ENCODE data around the gene ZNF106.
A peak's percentile ranks its signal among the peaks of the same experiment; 100 is the strongest.

The ZNF106 gene

DNA sequence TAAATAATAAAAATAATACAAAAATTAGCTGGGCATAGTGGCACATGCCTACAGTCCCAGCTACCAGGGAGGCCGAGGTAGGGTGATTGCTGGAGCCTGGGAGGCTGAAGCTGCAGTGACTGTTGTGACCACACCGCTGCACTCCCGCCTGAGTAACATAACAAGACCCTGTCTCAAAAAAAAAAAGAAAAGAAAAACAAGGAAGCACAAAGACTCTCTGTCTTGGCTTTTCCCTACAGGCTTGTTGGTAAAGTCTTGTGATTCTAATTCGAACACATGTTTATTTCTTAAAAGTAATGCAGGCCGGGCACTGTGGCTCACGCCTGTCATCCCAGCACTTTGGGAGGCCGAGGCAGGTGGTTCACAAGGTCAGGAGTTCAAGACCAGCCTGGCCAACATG, 71.6 kb downstream of the ZNF106 start:
- H3K4me3 ChIP-seq, result no peak overlapping the region
- no peak overlapping the region for H3K27ac ChIP-seq

DNA sequence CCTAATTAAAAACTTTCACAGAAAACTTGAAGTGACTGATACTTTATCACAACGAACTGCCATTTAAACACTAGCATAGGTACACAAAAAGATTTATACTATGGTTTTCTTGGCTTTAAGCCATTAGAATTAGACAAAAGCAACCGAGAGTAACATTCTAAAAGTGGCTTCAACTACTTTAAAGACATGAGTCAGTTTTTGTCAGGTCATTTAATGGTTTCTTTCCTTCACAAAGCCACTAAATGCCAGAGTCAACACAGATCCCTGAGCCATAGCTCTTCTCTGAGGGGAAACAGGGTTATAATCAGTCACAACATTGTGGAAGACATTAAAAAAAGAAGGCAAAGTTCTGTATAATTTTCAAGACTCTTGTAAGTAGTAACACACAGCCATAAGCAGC, 77.0 kb downstream of the ZNF106 start:
- Histone ChIP-seq H3K27ac (peak overlapping the region in 1 of 21 experiments; percentile 6), H3K4me3 (no peak overlapping the region)

DNA sequence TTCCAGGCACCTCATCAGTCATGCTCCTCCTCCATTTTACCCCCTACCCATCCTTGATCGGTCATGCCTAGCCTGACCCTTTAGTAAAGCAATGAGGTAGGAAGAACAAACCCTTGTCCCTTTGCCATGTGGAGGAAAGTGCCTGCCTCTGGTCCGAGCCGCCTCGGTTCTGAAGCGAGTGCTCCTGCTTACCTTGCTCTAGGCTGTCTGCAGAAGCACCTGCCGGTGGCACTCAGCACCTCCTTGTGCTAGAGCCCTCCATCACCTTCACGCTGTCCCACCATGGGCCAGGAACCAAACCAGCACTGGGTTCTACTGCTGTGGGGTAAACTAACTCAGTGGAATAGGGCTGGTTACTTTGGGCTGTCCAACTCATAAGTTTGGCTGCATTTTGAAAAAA, 79.1 kb downstream of the ZNF106 start:
- no peak overlapping the region for H3K27ac ChIP-seq
- H3K4me3 ChIP-seq, result no peak overlapping the region

DNA sequence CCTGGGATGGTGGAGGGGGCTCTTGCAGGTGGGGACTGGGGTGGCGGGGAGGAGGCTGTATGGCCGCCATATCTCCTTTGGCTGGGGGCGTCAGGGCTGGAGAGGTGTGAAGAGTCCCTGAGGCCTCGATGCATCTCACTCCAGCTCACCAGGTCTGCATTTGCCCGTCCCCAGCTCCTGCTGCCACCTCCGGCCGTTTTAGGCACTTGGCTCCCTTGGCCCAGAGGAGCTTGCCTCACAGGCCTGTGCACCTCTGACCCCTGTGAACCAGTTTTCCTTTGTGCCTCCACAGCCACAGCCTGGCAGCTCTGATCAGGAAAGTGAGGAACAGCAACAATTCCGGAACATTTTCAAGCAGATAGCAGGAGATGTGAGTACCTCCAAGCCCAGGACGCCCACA, 81.9 kb downstream of the ZNF106 start:
- H3K27ac ChIP-seq, result peak overlapping the region in 2 of 21 experiments; percentile 30 to 35
- no peak overlapping the region for H3K4me3 ChIP-seq

DNA sequence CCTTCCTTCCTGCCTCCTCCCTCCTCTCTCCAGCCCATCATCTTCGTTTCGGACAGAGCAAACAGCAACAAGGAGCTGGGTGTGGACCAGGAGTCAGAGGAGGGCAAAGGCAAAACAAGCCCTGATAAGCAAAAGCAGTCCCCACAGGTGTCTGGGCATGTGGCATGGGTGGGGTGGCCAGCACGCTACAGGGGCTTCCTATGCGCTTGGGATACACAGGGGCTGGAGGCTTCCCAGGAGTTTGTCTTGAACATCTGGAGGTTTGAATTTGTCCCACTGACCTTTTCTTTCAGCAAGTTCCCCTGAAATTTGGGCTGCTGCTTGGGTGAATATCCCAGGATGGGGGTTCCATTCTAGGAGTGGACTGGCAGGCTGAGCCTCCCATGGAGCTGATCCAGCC, 82.8 kb downstream of the ZNF106 start:
- peak overlapping the region in 1 of 21 experiments; percentile 27 for H3K27ac ChIP-seq

DNA sequence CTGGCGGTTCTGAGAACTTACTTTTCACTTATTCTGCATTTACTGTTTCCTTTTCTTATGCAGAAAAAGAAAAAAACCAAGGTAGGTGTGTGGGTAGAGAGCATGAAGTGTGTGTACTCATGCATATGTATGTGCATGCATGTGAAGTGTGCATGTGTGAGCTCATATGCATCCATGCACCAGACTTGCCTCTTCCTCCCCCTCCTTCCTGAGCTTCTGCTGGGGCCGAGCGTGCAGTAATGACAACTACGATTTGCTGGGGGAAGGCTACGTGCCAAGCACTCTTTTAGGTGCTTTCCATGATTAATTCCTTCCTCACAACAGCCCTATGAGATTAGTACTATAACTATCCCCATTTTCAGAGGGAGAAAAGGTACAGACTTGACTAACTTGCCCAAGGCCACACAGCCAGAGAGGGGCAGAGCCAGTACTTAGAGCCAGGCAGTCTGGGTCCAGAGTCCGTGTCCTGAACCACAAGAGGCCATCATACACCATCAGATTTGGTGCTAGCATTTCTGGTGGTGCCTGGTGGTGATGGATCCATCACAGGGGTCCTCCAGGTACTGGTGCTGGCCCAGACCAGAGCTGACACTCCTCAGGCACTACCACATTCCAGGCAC, 85.0 kb downstream of the ZNF106 start:
- Histone ChIP-seq H3K27ac (peak overlapping the region in 3 of 21 experiments; percentile 13 to 76 (median 24)), H3K4me3 (no peak overlapping the region)

More for the DNA sequence above, 82.8 kb downstream of the ZNF106 start:
- H3K4me3 ChIP-seq, result no peak overlapping the region

DNA sequence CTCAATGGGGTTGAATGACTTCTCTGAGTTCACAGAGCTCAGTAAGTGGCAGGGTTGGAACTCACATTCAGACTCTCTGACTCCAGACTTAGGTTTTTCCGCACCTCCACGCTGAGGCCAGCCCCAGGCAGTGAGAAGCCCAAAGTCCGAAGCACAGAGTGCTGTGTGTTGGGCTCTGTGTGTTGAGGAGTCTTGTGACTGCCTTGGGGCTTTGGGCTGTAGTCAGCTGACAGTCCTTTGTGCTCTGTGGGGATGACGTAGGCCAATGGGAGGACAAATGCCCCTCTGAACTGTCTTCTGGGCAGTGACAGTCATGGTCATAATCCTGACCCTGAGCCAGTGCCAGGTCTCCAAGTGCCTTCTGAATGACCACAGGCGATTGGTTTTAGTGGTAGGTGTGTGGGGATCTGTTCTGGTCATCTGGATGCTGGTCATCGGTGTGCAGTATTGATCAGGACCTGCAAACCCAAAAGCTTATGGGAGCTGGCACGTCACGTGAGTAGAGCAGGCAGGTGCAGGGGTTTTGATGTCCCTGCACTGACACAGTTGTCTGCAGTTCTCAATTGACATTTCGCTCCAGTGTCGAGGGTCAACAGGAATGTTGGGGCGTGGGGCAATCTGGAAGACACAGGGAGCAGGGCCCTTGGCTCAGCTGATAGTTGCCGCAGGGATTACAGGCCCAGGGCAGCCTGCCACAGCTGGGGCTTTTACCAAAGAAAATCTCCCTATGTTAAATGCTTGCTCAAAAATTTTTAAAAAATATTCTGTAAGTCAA, 86.3 kb downstream of the ZNF106 start:
- Histone ChIP-seq H3K27ac (peak overlapping the region in 4 of 21 experiments; percentile 5 to 76 (median 21)), H3K4me3 (no peak overlapping the region)

DNA sequence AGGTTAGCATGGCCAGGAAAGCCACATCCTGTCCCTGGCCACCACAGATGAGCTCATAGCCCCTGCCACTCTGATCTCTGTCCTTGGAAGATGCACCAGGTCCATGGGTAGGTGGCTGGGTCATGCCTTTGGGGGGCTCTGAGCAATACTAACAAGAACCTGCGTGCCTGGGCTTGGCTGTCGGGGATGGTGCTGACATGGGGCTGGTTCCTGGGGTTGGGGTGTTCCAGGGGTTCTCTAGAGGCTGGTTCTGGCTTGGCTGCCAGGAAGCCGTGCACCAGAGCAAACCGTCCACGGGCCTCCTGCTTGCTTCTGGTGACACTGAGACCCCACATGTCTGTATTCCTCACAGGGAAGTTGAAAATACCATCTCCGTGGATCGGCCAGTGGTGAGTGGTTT, 87.6 kb downstream of the ZNF106 start:
- H3K4me3 ChIP-seq, result no peak overlapping the region
- peak overlapping the region in 1 of 21 experiments; percentile 66 for H3K27ac ChIP-seq

DNA sequence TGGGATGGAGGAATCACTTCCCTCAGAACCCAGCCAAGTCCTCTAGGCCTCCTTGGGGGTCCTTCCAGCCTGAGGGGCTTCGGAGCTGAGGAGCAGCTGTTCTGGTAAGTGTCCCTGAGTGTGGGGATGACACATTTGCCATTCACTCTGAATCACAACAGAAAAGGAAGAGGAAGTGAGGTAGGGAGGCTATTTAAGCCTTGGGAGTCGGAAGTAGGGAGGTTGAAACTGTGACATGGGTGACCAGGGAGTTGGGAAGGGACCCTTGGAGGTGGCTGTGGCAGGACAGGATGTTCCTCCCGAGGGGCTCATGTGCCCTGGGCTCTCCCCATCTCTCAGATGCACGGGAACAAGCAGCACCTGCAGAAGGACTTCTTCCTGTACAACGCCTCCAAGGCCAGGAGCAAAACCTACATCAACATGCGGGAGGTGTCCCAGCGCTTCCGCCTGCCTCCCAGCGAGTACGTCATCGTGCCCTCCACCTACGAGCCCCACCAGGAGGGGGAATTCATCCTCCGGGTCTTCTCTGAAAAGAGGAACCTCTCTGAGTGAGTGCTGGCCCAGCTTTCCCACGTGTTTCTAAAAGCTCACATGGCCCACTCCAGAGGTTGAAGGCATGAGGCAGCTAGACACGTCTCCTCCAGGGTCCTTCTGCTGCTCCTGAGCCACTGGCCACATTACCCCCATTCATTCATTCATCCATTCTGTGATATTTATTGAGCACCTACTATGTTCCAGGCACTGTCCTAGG, 88.3 kb downstream of the ZNF106 start:
- Histone ChIP-seq H3K4me3 (no peak overlapping the region), H3K27ac (peak overlapping the region in 1 of 21 experiments; percentile 66)

DNA sequence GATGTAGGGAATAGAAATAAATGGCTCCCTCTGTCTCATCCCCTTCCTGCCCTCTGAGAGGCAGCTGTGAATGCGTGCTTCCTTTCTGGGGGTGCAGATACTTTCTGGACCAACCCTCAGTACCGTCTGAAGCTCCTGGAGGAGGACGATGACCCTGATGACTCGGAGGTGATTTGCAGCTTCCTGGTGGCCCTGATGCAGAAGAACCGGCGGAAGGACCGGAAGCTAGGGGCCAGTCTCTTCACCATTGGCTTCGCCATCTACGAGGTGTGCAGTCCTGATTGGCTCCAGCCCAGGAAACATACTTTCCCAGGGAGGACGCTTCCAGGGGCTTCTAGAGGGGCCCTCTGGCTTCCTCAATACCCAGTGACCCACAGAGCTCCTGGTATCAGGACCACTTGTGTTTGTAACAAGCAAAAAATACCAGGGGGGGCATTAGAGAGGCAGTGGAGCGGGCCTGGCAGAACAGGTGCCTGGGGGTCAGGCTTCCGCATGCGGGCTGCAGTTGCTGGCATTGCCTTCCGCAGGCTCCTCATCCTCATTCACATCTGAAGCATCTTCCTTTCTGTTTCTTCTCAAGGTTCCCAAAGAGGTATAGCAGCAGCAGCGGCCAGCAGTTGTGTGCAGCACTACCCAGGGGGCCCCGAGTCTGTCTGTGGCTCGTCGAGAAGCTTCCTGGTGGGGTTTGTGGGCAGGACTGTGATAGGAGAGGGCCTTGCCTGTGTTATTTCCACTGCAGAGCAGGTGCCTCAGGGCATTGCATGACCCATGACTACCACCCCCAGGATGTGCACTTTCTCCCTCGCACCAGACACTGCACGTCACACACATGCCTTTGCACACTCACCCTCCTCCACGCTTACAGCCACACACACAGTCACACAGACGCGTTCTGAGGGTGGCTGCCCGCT, 89.1 kb downstream of the ZNF106 start:
- Histone ChIP-seq H3K4me3 (no peak overlapping the region), H3K27ac (peak overlapping the region in 1 of 21 experiments; percentile 29)

DNA sequence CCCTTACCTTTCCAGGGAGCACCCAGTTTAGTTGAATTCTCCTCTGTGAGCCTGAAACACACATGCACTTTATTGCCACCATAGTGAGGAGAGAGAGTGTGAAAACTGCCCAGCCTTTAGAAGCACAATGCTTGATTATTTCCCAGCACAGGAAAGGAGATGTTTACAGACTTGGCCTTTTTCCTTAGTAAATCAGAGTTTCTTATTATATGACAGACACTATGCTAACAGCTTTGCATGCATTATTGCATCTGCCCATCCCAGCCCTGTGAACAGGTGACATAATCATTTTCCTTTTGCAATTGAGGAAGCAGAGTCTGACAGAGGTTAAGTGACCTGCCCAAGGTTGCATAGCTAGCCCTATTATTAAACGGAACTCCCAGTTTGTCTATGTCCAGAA, 95.1 kb downstream of the ZNF106 start:
- no peak overlapping the region for H3K27ac ChIP-seq
- no peak overlapping the region for H3K4me3 ChIP-seq

DNA sequence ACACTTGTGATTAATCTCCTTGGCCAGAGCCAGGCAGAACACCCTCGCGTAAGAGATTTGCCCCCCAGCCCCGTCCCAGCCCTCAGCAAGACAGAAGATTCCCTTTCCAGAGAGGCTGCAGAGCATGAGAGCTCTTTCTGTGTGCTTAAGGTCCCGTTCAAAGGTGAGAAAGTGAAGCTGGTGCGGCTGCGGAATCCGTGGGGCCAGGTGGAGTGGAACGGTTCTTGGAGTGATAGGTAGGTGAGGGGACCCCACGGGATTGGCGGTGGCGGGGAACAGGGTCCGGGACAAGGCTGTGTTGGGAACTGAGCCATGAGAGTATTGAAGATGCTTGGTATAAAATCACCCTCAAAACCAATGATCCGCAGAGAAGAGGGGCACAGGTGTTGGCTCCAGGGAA, 96.8 kb downstream of the ZNF106 start:
- Histone ChIP-seq H3K27ac (no peak overlapping the region), H3K4me3 (no peak overlapping the region)

DNA sequence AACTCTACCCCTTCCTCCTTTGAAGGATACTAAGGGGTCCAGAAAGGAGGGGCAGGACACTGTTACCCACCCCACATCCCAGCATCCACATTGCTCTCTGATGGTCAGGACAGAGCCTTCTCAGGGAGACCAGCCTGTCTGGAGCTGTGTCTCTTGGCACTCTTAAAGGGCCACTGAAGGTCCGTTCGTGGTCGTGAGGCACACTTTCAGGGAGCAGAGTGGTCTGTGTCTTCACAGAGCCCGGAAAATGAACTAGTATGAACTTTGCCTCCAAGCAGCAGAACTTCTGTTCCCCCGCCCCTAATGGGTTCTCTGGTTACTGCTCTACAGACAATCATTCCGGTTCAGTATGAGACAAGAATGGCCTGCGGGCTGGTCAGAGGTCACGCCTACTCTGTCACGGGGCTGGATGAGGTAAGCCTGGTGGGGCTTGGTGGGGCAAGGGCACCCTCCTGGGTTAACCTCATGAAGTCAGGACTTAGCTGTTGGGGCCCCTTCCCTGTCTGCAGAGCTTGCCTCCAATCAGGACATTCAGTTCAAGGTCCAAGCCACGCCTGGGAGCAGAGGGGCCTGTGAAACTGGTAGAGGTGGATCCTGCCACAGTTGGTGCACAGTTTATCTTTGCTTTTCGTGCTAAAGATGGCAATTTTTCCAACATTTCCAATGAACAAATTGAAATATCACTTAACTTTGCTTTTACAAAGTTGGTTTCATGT, 98.5 kb downstream of the ZNF106 start:
- peak overlapping the region in 1 of 21 experiments; percentile 11 for H3K27ac ChIP-seq
- H3K4me3 ChIP-seq, result no peak overlapping the region

DNA sequence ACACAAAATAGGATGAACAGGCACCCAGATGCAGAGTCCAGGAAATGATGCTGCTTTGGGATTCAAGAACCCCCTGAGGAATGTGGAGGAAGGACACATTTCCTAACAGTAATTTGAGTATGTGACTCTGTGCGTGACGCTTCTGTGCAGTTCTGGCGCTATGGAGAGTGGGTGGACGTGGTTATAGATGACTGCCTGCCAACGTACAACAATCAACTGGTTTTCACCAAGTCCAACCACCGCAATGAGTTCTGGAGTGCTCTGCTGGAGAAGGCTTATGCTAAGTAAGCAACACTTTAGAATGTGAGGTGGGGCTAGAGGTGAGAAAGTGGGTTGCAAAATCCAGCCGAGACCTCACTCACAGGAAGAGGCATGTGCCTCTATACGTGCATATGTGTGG, 103.3 kb downstream of the ZNF106 start:
- H3K4me3 ChIP-seq, result no peak overlapping the region
- no peak overlapping the region for H3K27ac ChIP-seq

DNA sequence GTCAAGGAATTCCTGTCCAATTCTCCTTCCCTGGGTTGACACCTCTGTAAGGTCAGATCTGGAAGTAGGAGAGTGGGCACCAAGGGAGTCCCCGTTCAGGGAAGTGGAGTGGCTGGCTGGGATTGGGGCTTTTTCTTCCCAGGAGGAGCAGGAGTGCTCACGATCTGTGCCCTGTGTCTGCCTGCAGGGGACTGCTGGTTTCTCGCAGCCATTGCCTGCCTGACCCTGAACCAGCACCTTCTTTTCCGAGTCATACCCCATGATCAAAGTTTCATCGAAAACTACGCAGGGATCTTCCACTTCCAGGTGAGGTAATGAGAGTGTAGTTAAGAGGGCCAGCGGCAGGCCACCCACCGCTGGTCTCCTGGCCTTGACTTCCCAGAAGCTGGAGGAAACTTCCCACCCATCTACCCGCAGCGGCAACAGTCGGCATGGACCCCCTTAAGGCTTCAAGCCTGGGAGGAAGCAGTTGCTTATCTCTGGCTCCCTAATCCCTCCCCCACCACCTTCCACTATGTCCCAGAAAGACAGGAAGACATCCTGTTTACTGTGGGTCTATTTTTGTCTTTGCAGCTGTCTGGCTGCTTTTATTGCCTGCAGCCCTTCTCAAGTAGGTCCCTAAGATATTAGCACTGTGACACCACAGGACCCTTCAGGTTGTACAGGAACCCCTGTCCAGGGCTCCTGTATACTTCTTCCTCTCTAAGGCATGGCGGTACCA, 104.8 kb downstream of the ZNF106 start:
- Histone ChIP-seq H3K4me3 (no peak overlapping the region), H3K27ac (peak overlapping the region in 1 of 21 experiments; percentile 60)

DNA sequence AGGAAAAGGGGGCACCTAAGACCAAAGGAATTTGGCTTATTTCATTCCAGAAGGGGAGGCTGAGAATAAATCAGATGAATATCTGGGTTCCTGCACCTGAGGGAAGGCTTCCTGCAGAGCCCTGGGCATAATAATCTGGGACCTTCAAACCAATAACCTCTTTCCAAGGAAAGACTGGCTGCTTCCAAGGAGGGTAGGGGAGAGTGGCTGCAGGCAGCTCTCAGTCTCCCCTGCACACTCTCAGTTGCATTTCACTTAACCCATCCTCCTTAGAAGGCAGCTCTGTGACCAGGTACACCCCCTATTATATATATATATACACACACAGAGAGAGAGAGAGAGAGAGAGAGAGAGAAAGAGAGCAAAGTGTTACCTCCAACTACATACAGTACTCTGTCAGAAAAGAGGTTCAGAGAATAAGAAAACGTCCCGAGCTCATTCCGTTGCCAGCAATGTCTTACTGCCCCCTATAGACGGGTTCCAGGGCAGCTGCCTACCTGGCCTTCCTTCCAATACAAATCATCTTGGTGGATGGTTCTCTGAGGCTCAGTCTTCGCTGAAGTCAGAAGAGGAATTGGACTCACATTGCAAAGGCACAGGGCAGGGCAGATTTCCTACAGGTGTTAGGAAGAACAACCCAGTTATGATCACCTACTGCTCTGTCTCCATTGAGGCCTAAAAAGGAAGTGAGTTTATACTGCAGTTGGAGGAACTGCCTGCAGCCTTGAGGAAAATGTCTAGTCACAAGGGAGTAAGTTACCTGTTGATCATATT, 105.5 kb downstream of the ZNF106 start:
- Histone ChIP-seq H3K4me3 (no peak overlapping the region), H3K27ac (peak overlapping the region in 1 of 21 experiments; percentile 60)

DNA sequence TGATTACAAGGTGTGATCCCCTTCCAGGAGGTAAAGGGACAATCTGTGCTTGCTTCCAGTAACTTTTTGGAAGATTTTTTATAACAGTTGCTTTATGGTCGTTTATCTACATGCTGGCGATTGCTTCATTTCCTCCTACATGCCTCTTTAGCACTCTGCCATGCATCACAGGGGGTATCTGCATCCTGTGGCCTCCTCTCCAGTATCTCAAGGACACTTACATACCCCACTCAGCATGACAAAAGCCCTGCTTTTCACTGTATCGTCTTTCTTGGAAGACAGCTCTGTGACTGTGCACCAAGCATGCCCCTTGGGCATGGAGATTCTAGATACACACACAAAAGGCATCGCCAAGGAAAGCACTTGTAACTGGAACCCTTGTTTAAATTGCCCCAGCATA, 106.3 kb downstream of the ZNF106 start:
- no peak overlapping the region for H3K4me3 ChIP-seq

DNA sequence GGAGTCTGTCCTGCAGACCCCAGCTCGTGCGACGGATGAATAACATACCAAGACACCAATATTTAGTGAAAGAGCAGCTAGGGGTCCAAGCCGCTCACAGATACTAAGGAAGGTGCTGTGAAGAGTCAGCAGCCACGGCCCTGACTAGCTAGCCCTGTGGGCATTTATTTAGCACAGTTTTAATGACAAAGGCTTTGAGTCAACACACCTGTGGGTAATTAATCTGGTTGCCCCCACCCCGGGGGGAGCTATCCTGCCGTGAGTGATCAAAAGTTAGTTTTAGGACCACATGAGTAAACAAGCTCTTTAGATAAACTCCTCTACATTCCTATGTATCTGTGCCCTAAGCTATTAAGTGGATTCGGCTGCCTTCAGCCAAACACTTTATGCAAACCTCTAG, 112.9 kb downstream of the ZNF106 start:
- Histone ChIP-seq H3K4me3 (no peak overlapping the region), H3K27ac (no peak overlapping the region)

More for the DNA sequence above, 106.3 kb downstream of the ZNF106 start:
- no peak overlapping the region for H3K27ac ChIP-seq

Measured in skin epidermis (tissue), 12 donors.